AG08396 (cell line): ENCODE data around the gene MIOX.

Experiments
- DNase-seq: peaks from one replicate; pipeline ENCODE4 v3.0.0; 2012; ENCODE audit warnings: low spot score, mixed read lengths

Gene MIOX

DNA sequence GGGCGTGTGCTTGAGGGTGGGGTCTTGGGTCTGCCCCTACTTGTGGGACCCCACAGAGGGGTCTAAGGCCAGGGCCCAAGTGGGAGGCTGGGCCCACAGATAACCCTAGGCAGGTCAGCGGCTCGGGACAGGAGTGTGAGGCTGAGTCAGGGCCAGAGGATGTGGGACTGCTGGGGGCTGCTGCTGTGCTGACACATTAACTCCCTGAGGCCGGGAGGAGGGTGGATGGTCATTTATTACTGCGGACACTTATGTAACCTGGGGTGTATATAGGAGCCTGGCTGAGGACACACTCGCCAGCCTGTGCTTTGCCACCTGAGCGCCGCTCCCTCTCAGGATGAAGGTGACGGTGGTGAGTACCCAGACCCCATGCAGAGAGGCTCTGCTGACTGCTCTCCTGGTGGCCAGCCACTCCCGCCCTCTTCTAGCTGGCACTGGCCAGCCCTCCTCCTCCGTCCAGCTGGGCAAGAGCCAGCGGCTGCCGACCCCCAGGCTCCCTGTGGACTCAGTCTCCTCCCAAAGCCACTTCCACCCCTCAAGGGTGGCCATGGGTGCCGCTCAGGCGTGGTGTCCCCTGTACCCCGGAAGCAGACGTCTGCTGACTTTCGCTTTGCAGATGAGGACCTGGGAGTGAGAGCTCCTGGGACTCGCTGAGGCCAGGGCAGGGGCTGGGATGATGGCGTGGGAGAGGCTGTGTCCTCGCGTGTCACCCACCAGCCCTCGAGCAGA, at the start of gene MIOX:
Gene MIOX (plus strand): TSS at position 299 of the 729 bp plus-strand sequence. CDS start 39 bp downstream, at position 338.
- DNase-seq = no peak

DNA sequence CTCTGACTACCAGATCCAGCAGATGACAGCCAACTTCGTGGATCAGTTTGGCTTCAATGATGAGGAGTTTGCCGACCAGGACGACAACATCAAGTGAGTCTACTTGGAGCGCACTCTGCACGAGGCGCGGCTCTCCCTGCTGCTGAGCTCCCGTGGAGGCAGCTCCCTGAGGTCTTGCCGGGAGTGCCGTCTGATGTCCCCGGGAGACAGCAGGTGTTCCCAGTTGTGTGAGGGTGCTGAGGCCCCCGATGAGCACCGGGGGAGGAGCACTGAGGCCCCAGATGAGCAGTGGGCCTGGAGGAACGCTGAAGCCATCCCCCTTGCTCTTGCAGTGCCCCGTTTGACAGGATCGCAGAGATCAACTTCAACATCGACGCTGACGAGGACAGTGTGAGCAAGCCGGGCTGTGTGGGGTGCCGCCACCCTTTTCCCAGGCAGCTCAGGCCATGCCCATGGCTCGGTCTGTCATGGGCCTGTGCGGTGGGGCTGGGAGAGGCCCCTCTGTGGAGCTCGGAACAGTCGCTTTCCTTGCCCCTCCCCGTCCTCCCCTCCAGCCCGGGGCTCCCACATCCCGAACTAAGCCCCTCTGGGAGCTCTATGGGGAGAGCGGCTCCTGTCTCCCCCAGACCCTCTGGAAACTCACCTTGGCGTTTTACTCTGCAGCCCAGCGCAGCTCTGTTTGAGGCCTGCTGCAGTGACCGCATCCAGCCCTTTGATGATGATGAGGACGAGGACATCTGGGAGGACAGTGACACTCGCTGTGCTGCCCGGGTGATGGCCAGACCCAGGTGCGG, 49.0 kb upstream of the MIOX start:
- no peak for DNase-seq

DNA sequence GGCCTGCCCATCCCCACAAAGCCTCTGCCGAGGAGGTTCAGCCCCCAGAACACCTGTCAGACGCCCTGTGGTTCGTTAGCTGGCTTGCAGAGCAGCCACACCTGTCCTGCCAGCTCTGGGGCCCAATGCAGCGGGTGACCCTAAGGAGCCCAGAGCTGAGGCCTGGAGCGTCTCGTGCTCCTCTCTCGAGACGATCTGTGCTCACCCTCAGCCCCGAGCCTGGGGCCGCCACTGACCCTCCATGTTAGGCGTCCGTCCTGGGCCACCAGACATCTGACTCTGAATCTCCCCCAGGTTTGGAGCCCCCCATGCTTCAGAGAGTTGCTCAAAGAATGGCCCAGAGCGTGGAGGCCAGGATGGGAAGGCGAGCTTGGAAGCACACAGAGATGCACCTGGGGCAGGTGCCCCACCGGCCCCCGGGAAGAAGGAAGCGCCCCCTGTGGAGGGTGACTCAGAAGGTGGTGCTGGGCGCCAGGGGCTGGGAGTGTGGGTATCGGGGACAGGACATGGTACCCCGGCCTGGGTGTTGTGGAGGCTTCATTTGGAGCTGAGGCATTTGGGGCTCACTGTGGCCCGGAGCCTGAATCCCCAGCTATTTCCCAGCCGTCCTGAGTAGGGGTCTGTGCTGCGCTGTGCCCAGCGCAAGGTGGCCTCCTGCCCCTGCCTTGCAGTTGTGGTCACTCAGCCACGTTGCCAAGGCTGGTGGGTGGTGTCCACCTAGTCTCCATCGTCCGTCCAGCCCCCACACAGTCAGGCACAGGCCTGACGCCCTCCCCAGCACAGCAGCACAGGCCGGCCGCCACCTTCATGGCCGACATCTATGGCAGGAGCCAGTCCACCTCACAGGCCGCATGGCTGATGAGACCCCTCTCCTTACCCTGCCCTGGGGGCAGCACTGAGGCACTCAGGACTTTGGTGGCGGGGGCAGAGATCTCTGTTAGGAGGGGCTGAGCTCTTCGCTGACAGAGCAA, 48.1 kb upstream of the MIOX start:
- DNase-seq = no peak

DNA sequence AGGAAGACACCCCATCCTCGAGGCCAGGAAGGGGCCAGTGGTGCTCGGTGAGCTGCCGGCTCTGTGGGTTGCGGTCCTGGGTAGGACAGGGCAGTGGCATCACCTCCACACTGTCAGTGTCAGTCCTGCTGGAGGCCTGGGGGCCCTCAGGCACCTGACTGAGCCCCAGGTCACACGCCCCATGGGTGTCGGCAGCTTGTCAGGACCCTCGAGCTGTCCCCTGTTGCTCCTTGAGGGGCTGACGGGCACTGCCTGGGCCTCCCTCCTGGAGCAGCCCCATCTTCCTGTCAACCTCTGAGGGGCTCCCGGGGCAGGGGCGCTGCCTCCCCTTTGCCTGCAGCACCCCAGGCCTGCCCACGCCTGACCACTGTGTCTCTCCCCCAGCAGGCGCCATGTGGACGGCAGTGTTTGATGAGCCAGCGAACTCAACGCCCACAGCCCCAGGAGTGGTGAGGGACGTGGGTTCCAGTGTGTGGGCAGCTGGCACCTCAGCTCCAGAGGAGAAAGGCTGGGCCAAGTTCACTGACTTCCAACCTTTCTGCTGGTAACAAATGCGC, 47.3 kb upstream of the MIOX start:
- DNase-seq = no peak

DNA sequence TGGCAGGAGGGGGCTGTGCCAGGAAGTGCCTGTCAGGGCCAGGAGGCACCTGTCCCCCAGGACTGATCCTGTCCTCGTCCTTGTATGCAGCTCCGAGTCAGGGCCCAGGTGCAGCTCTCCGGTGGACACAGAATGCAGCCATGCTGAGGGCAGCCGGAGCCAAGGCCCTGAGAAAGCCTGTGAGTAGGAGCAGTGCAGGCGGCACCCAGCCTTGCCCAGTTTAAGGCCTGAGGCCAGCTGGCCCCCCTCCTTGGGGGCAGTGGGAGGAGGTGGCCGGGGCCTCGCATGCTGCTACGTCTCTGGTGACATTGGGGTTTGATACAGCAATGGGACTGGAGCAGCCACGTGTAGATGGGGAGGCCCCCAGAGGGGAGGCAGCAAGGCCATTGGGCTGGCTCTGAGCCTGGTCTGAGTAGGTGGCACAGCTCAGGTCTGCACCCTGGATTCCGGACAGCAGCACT, 46.8 kb upstream of the MIOX start:
- DNase-seq = no peak

DNA sequence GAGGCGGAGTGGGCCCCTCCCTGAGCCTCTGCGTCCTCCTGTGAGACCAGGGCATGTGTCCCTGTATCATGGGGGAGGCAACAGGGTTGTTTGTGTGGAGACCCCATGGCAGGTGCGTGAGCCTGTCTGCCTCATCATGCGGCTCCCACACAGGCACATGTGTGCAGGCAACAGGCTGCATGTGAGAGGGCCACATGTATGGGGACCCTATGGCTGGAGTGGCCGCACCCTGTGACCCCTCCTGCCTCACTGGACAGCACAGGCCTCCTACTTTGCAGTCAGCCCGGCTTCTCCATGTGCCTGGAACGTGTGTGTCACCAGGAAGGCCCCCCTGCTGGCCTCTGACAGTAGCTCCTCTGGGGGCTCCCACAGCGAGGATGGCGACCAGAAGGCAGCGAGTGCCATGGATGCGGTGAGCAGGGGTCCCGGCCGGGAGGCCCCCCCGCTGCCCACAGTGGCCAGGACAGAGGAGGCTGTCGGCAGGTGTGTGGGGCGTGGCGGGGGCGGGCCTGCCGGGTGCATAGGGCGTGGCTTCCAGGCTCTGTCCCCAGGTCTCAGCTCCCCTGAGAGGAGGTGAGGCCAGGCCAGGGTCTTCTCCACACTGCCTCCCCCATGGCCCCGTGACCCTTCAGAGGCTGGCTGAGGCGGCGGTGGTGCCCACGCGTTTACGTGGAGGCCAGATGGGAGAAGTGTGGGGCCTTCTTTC, 46.0 kb upstream of the MIOX start:
- no peak for DNase-seq

DNA sequence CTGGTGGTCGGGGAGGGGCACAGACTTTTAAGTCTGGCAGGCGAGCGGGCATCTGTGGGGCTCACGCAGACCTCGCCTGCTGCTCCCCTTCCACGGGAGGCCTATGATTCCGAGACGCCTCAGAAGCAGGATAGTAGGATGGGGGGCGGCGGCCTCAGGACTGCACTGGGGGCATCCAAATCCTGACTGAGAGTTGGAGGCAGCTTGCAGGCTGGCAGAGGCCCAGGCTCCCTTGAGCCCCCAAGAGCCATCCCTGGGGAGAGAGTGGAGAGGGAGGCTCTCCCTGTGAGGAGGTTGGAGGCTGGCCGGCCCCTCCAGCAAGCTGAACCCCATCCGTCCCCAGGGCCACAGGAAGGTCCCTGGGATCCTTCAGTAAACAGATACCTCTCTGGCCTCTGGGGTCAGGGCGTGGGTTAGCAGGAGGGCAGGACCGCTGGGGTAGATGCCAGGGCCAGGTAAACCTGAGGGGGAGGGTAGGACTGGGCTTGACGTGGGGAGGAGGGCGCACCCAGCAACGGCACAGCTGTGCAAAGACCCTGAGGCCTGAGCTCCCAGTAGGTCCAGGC, 45.1 kb upstream of the MIOX start:
- no peak for DNase-seq

DNA sequence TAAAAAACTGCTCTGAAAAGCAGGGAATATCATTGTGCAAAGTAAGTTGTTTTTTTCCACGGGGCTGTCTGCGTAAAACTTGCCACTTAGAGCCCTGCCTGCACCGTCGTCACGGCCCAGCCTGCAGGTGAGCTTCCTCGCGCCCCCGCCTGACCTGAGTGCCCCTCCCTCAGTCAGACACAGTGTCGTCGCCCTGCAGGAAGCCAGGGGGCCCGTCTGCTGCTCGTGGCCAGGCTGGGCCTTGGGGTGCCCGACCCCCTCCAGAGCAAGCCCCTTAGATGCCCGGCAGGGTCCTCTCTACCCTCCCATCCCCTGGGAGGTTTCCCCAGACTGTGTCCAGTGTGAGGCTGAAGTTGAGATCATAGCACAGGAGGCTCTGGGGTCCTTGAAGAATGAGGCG, 43.5 kb upstream of the MIOX start:
- DNase-seq = no peak

DNA sequence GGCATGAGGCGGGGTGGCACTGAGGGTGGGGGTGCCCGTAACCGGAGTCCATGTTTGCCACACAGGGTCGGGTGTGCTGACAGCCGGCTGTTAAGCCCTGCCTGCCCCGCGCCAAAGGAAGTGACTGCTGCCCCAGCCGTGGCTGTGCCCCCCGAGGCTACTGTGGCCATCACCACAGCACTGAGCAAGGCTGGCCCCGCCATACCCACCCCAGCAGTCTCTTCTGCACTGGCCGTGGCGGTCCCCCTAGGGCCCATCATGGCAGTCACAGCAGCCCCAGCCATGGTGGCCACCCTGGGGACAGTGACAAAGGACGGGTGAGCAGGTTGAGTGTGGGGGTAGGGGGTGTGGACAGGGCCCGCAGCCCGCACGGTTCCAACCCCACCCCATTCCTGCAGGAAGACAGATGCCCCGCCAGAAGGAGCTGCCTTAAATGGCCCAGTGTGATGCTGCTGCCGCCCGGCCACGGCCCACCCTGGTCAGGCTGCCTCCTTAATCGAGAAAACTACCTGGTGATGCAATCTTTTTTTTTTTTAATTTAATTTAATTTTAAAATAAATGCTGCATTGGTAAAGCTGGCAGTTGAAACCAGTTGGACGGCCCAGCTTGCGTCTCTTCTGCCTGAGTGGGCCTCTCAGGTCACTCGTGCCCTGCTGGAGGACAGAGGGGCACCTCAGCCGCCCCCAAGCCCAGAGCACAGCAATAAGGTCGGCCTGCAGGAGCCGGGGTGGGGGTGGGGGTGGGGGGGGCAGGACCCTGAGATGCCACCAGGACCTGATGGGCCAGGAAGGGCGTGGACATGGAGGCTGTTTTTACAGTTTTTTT, 42.6 kb upstream of the MIOX start:
- no peak for DNase-seq

DNA sequence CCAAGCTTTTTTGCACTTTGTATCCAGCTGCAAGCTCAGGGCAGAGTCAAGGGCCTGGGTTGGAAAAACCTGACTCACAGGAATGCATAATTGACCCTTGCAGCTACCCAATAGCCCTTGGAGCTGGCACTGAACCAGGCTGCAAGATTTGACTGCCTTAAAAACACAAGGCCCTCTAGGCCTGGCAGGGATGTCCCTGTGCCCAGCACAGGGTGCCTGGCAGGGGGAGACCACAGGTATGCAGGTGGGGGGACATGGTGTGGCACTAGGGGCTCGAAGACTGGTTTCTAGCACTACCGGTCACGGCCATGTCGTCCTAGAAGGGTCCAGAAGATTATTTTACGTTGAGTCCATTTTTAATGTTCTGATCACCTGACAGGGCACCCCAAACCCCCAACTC, 42.0 kb upstream of the MIOX start:
- DNase-seq = peak; percentile 91

DNA sequence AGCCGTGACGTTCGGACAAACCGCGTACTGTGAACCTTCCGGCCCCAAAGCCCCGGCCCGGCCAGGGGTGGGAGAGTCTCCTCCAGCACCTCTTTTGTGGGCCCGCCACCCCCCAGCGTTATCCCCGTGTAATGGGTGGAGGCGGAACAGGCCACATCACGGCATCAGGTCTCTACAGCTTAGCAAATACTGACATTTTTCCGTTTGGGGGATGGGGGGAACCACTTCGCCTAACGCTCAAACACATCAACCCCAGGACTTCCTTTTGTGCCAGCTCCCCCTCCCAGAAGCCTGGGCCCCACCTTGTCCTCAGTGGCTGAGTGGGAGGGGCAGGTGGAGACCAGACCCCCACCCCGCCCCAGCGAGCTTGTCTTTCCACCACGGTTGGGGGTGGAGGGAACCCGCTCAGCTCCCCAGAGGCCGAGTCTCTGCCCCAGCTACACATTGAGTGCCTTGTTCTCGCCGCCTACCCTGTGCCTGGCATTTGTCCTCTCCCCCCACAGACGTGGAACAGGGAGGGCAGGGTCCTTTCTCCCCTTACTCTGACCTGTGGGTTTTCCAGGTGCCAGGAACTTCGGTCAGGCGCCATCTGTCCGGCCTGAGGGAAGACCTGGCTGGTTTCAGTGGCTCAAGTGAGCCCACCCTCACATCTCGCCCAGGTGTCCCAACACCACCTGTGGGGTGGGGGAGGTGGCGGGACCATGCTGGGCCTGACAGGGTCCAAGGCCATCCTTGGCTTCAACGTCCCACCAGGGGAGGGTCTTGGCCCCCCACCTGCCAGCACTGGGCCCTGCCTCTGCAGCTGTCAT, 41.4 kb upstream of the MIOX start:
- no peak for DNase-seq

DNA sequence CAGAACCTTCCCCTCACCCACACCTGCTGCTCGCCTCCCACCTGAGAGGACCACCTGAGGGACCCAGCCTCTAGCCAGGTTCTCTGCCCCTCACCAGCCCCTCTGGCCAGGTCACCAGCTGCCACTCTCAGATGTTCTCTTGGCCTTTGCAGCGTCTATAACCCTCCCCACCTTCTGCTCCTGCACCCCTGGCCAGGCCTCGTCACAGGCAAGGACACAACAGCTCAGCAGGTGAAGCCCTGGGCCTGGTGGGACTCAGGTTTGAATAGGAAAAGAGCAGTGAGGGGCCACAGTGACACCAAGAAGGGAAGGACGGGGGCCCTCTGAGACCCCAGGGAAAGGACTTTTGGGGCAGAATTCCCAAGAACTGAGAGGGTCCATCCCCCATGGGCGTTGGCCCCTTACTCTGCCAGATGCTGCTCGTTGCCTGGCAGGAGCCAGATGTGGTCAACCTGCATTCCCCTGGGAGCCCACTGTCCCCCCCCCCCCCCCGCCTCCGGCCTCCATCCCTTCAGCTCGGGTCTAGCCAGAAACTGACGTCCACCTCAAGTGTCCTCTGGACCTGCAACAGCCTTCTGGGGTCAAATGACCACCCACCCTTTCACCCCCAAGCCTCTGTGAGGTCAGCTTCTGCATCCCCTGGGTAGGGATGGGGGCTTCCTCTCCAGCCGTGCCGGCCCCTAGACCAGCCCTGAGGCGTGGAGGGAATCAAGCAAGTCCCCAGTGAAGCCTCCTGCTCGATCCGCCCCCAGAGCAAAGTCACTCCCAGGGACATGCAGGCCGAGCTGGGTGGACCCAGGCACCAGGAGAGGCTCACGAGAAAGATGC, 40.6 kb upstream of the MIOX start:
- DNase-seq = no peak

DNA sequence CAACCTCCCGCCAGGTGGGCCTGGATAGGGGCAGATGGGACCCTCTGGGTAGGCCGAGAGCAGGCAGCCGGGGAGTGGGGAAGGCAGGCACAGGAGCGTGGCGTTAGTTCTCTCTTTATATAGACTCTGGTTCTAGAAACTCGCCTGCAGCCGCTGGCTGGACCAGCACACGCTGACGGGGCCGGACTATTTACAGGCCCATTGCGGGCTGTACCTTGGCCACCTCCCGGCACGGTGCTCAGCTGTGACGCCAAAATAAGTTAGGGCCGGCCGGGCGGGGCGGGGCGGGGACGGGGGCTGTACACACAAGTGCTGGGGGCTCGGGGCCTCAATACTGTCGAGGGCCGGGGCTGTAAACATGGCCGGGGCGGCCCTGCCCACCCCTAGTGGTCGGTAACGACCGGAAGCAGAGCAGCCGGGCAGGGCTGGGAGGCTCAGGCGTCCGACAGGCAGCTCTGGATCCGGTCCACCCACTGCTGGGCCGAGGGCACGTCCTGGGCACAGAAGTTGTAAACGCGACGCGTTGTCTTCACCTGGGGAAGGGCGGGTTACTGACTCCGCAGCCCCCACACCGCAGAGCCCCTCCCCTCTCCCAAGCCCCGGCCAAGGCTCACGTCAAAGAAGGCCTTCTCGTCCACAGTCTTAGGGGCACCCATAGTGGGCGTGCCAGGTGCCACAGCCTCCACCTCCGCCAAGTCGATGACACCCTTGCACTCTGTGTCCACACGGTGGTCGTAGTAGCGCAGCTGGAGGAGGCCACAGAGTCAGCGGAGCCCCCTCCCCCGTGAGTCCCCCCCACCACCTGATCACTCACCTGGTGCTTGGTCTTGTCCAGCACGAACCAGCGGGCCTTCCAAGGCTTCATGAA, 39.7 kb upstream of the MIOX start:
- no peak for DNase-seq

DNA sequence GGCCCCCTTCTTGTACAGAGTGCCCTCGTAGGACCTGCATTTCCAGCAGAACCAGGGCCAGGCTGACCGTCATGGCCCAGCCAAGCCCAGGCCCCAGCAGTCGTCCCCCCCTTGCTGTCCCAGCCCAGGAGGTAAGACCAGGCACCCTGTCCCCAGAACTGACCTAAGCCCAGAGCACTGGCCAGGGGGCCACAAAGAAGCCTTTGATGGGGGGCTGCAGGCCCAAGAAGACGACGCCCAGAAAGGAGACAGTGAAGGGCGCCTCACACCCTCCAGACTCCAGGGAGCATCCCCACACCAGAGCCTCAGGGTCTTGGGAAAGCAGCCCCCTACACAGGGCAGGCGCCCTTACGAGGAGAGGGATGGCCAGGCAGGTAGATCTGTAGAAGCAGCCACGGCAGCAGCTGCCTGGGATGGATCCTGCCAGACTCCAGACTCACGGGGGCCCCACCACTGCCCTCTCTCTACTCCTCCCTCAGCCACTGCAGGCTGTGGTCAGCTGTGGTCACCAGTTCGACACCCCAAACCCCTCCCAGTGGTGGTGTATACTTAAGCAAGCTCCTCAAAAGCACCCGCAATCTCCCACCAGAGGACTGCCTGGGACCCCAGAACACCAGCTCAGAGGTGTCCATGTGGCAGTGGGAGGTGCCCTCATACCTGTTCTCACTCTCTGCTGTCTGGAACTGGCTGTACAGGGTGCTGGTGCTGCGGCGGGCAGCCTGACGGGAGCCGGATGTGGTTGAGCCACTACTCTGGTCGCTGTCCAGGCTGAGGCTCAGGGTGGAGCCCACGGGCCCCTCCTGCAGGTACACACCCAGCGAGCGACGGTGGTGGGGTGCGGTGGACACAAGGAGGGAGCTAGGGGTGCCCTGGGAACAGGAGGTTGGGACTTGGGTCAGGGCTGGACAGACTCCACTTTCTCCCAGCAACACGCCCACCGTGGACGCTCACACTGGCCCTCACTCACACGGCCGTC, 38.8 kb upstream of the MIOX start:
- no peak for DNase-seq

DNA sequence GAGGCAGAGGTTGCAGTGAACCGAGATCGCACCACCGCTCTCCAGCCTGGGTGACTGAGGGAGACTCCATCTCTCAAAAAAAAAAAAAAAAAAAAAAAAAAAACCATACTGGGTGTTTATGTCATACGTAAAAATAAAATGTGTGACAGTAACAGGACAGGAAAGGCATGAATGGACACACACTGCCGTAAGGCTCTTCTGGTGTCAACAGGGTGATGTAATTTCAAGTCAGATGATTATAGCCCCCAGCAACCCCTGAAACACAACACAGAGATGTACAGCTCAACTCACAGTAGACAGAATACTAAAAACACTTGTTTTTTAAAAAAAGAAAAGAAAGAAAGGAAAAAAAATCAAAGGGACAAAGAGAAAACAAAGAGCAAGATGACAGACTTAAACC, 34.0 kb upstream of the MIOX start:
- DNase-seq = no peak

DNA sequence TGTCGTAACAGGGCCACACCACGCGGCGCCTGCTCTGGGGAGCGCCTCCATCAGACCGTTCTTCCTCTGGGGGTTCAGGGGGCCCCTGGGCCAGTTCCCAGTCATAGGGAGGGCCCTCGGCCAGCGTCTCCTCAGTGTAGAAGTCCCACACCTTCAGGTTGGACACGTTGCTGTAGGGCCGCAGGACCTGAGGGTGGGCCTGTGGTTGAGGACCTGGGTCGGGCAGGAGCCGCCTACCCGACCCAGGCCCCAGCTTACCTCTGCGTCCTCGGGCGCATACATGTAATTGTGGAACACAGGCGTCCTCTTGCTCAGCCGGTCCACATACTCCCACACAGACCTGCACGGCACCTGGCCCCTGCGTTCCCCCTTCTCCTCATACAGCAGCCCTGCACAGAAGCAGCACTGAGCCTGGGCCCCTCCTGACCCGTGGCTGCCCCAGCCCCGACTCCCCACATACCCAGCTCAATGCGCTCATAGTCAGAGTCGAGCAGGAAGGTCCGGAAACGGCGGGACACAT, 32.0 kb upstream of the MIOX start:
- no peak for DNase-seq
